Prostate gland (tissue), 2 donors: ENCODE measurements around the gene WDR1. TPM values are rescaled to one million over a fixed set of nuclear protein-coding genes. Genes with fewer than 3 reads are reported as not detected.

Experiments
- DNase-seq: peaks from one replicate; pipeline ENCODE4 v3.0.0-alpha.2; 2019; ENCODE audit warnings: low spot score
- H3K27ac ChIP-seq, 2 donors: fragments of 200-600 bp; sonication (generic); 2 replicates each; pipeline ENCODE4 v1.5.1; 2017 to 2019
- H3K27me3 ChIP-seq: fragments of 200-600 bp; sonication (generic); replicated peaks from 2 replicates; pipeline ENCODE4 v1.5.1; 2019; ENCODE audit not compliant: insufficient read depth
- H3K36me3 ChIP-seq, 2 donors: fragments of 200-600 bp; sonication (generic); 1 replicate in 1 of 2; 2 replicates in 1 of 2; pipeline versions ENCODE4 v1.5.1 to v1.8.1; 2017 to 2019
- H3K4me1 ChIP-seq: fragments of 200-600 bp; sonication (generic); replicated peaks from 2 replicates; pipeline ENCODE4 v1.5.1; 2019
- H3K4me3 ChIP-seq, 2 donors: fragments of 200-600 bp; sonication (generic); 2 replicates each; pipeline ENCODE4 v1.5.1; 2017 to 2019
- H3K9me3 ChIP-seq: fragments of 200-600 bp; sonication (generic); 2 replicates; pipeline ENCODE4 v1.5.1; 2017
- CTCF ChIP-seq, 4 experiments: fragments of 200-600 bp in 2 of 4; fragments of 450-650 bp in 2 of 4; sonication (generic) in 2 of 4; IDR thresholded peaks; 1 replicate in 3 of 4; 2 replicates in 1 of 4; pipeline ENCODE4 v1.5.1; 2016 to 2019; ENCODE audit warnings: antibody characterized with exemption in 4 of 4, mild to moderate bottlenecking in 2 of 4, moderate library complexity in 2 of 4
- POLR2A ChIP-seq: fragments of 450-650 bp; IDR thresholded peaks from one replicate; pipeline ENCODE4 v1.6.1; 2016; ENCODE audit warnings: antibody characterized with exemption, mild to moderate bottlenecking
- POLR2AphosphoS5 ChIP-seq: sonication (generic); formaldehyde crosslinking; IDR thresholded peaks from one replicate; pipeline ENCODE4 v1.6.1; 2017; ENCODE audit warnings: antibody characterized with exemption
- WGBS: methylation state at CpG from one replicate; pipeline ENCODE4 v1.1.5; 2018; 5-methylcytosine and 5-hydroxymethylcytosine counted together
- intact Hi-C: fragments of 100-400 bp; cut with DNase I; formaldehyde crosslinking; loops from one replicate; pipeline ENCODE4 v1.14.2; 2022
- total RNA-seq, 2 donors: library from RNA; depleted of rRNA; stranded (reverse); fragments of >200 nt; gene quantifications; one replicate each; pipeline ENCODE4 v1.1.0, GENCODE V29; 2016

WDR1 gene
- total RNA-seq, 2 donors from 2014 or later, result 127 to 171 TPM

- intact Hi-C loops, result no loop called here
- DNase-seq, result no peak
- 76% methylated on average over 4 of the region's 4 CpGs for WGBS
These were observed 28.4 kb upstream of the WDR1 start for GRCh38 chr4:10144966-10145365.

GRCh38 chr4:10144479-10144878 is 27.9 kb upstream of the WDR1 start:
- no peak overlapping the region for H3K4me3 ChIP-seq
- intact Hi-C loops, result no loop called here
- H3K4me1 ChIP-seq, result no peaks in the 10 kb centered on the region
- no peak for DNase-seq
- no peaks in the 10 kb centered on the region for H3K9me3 ChIP-seq
- TF ChIP-seq POLR2A, result no peak
- TF ChIP-seq CTCF (IDR thresholded peaks at IDR 0.05), result no peak
- no peak for TF ChIP-seq POLR2AphosphoS5
- no peaks in the 10 kb centered on the region for H3K36me3 ChIP-seq
- H3K27me3 ChIP-seq, result no peaks in the 10 kb centered on the region
- H3K27ac ChIP-seq, result no peak overlapping the region

More at GRCh38 chr4:10144966-10145365, 28.4 kb upstream of the WDR1 start:
- Histone ChIP-seq H3K27ac (no peak overlapping the region), H3K27me3 (no peaks in the 10 kb centered on the region), H3K4me3 (no peak overlapping the region), H3K4me1 (no peaks in the 10 kb centered on the region), H3K36me3 (no peaks in the 10 kb centered on the region), H3K9me3 (no peaks in the 10 kb centered on the region)
- TF ChIP-seq CTCF (IDR thresholded peaks at IDR 0.05) (no peak), POLR2A (no peak), POLR2AphosphoS5 (no peak)

- H3K36me3 ChIP-seq, result no peaks in the 10 kb centered on the region
- no peak overlapping the region for H3K4me3 ChIP-seq
- DNase-seq, result no peak
- WGBS, result 90% methylated on average over 6 of the region's 6 CpGs
- no peaks in the 10 kb centered on the region for H3K4me1 ChIP-seq
- TF ChIP-seq CTCF (IDR thresholded peaks at IDR 0.05) (no peak), POLR2AphosphoS5 (no peak), POLR2A (no peak)
- no peaks in the 10 kb centered on the region for H3K9me3 ChIP-seq
- H3K27me3 ChIP-seq, result no peaks in the 10 kb centered on the region
- intact Hi-C loops, result no loop called here
- H3K27ac ChIP-seq, result no peak overlapping the region
These were observed 26.6 kb upstream of the WDR1 start for GRCh38 chr4:10143171-10143570.

GRCh38 chr4:10140866-10141759 is 24.5 kb upstream of the WDR1 start:
- no peak for DNase-seq
- Histone ChIP-seq H3K4me3 (no peak overlapping the region), H3K27ac (no peak overlapping the region), H3K36me3 (no peaks in the 10 kb centered on the region), H3K27me3 (no peaks in the 10 kb centered on the region), H3K4me1 (no peaks in the 10 kb centered on the region), H3K9me3 (no peaks in the 10 kb centered on the region)
- intact Hi-C loops, result no loop called here
- no peak for TF ChIP-seq CTCF (IDR thresholded peaks at IDR 0.05)
- TF ChIP-seq POLR2A, result no peak
- no peak for TF ChIP-seq POLR2AphosphoS5
- WGBS, result 56% methylated on average over 10 of the region's 10 CpGs

GRCh38 chr4:10139518-10139917 is 22.9 kb upstream of the WDR1 start:
- no peak for DNase-seq
- Histone ChIP-seq H3K36me3 (no peaks in the 10 kb centered on the region), H3K9me3 (no peaks in the 10 kb centered on the region), H3K4me1 (no peaks in the 10 kb centered on the region), H3K27ac (no peak overlapping the region), H3K4me3 (no peak overlapping the region), H3K27me3 (no peaks in the 10 kb centered on the region)
- WGBS, result 100% methylated on average over 2 of the region's 2 CpGs
- intact Hi-C loops, result no loop called here
- TF ChIP-seq POLR2AphosphoS5 (no peak), CTCF (IDR thresholded peaks at IDR 0.05) (no peak), POLR2A (no peak)
